GM18508 (cell line): ENCODE results near the gene ATOH7.

Source experiments
- ATAC-seq: cut with Tn5 transposase; IDR thresholded peaks from one replicate; pipeline ENCODE4 v1.9.1; 2021; ENCODE audit warnings: moderate number of reproducible peaks; ENCODE audit not compliant: insufficient read depth, unreplicated experiment

ATOH7 gene

GRCh38 chr10:68185085-68185484 is 46.8 kb downstream of the ATOH7 start:
- ATAC-seq, result no peak

GRCh38 chr10:68184546-68184945 is 47.4 kb downstream of the ATOH7 start:
- ATAC-seq, result no peak
